Small intestine (tissue), 7 donors: ENCODE data around the gene TMEM30A. TPM values are rescaled to one million over a fixed set of nuclear protein-coding genes. Genes with fewer than 3 reads are reported as not detected.

ENCODE experiments used
- DNase-seq, 2 donors: peaks; one replicate each; pipeline versions ENCODE4 v3.0.0 to v3.0.0-alpha.2; 2013
- FAIRE-seq: peaks from 2 replicates; lab custom pipeline; 2012; peaks lifted over from hg19 to GRCh38; lab: Jason Lieb, UNC
- H3K27ac ChIP-seq, 3 donors: one replicate each; pipeline ENCODE4 v1.5.1; 2013; ENCODE audit warnings: low read length in 2 of 3, mild to moderate bottlenecking in 2 of 3, control low read depth in 1 of 3, inconsistent platforms in 1 of 3, low read depth in 1 of 3, moderate library complexity in 1 of 3
- H3K27me3 ChIP-seq, 3 donors: one replicate each; pipeline ENCODE4 v1.6.1; 2013; ENCODE audit warnings: low read length in 3 of 3, inconsistent platforms in 1 of 3; ENCODE audit not compliant: control insufficient read depth in 3 of 3, insufficient read depth in 3 of 3
- H3K36me3 ChIP-seq, 3 donors: one replicate each; pipeline ENCODE4 v1.6.1; 2013; ENCODE audit warnings: low read length in 3 of 3, inconsistent platforms in 1 of 3, low read depth in 1 of 3, mild to moderate bottlenecking in 1 of 3, moderate library complexity in 1 of 3; ENCODE audit not compliant: control insufficient read depth in 3 of 3, insufficient read depth in 2 of 3
- H3K4me1 ChIP-seq, 3 donors: one replicate each; pipeline ENCODE4 v1.6.1; 2013; ENCODE audit warnings: low read length in 2 of 3, inconsistent platforms in 1 of 3, low read depth in 1 of 3, mild to moderate bottlenecking in 1 of 3, moderate library complexity in 1 of 3; ENCODE audit not compliant: control insufficient read depth in 3 of 3, insufficient read depth in 2 of 3
- H3K4me3 ChIP-seq, 3 donors: one replicate each; pipeline ENCODE4 v1.5.1; 2013; ENCODE audit warnings: low read length in 3 of 3, control low read depth in 1 of 3, inconsistent platforms in 1 of 3, low read depth in 1 of 3, mild to moderate bottlenecking in 1 of 3, moderate library complexity in 1 of 3
- H3K9me3 ChIP-seq, 2 donors: one replicate each; pipeline ENCODE4 v1.6.1; 2013; ENCODE audit warnings: low read depth in 1 of 2, low read length in 1 of 2; ENCODE audit not compliant: control insufficient read depth in 2 of 2, insufficient read depth in 1 of 2
- WGBS, 3 donors: extraction: QIAGEN DNeasy Blood & Tissue Kit; methylation state at CpG; one replicate each; pipeline ENCODE4 v1.1.7; 2013; 5-methylcytosine and 5-hydroxymethylcytosine counted together
- polyA plus RNA-seq, 4 donors: library from polyadenylated mRNA; stranded (reverse) in 3 of 4; unstranded in 1 of 4; fragments of 200-250 nt in 3 of 4; fragments of 120-200 nt in 1 of 4; gene quantifications; one replicate each; pipeline versions ENCODE4 v1.2.1 to v1.2.3, GENCODE V29; 2013
- donor health status: healthy with polysubstance abuse.
- donor health status: control.
- donor health status: control.
- donor health status: Bipolar disorder and iron deficiency.
- donor health status: healthy.

Gene TMEM30A
- polyA plus RNA-seq, 4 donors = 13.0 to 75.9 (median 23.2) TPM

- Histone ChIP-seq H3K27ac (no peak overlapping the region), H3K4me1 (peaks cover 0 to 22% (median 0%) of the 10 kb centered on the region in 3 donors), H3K4me3 (no peak overlapping the region), H3K36me3 (no peaks in the 10 kb centered on the region), H3K27me3 (peaks cover 0 to 7% (median 3%) of the 10 kb centered on the region in 3 donors), H3K9me3 (no peaks in the 10 kb centered on the region)
- FAIRE-seq (no peak), DNase-seq (no peak)
- 19 to 36% (median 36%) methylated on average over 1 of the region's 1 CpG for WGBS, 3 donors
Measured at GRCh38 chr6:75213112-75213511, 71.5 kb downstream of the TMEM30A start.

- DNase-seq (peak in 1 of 2 donors; percentile 80), FAIRE-seq (no peak)
- Histone ChIP-seq H3K36me3 (no peaks in the 10 kb centered on the region), H3K4me3 (no peak overlapping the region), H3K27ac (peak overlapping the region in 1 of 3 donors; percentile 57), H3K9me3 (no peaks in the 10 kb centered on the region), H3K27me3 (peaks cover 0 to 18% (median 4%) of the 10 kb centered on the region in 3 donors), H3K4me1 (peaks cover 0 to 30% (median 0%) of the 10 kb centered on the region in 3 donors)
- 5 to 21% (median 7%) methylated on average over 3 of the region's 3 CpGs for WGBS, 3 donors
Measured at GRCh38 chr6:75211920-75212590, 72.5 kb downstream of the TMEM30A start.

GRCh38 chr6:75210885-75211739 lies 73.5 kb downstream of the TMEM30A start:
- H3K4me3 ChIP-seq = no peak overlapping the region
- 24 to 30% (median 25%) methylated on average over 10 of the region's 10 CpGs for WGBS, 3 donors
- peak overlapping the region in 1 of 3 donors; percentile 15 for H3K27ac ChIP-seq
- H3K9me3 ChIP-seq = no peaks in the 10 kb centered on the region
- peaks cover 0 to 27% (median 10%) of the 10 kb centered on the region in 3 donors for H3K27me3 ChIP-seq
- DNase-seq = peak; percentile 66 to 69
- no peaks in the 10 kb centered on the region for H3K36me3 ChIP-seq
- peaks cover 0 to 39% (median 0%) of the 10 kb centered on the region in 3 donors for H3K4me1 ChIP-seq
- no peak for FAIRE-seq

- no peaks in the 10 kb centered on the region for H3K36me3 ChIP-seq
- H3K27ac ChIP-seq = no peak overlapping the region
- H3K9me3 ChIP-seq = no peaks in the 10 kb centered on the region
- no peak for DNase-seq
- no peak overlapping the region for H3K4me3 ChIP-seq
- FAIRE-seq = no peak
- 19 to 28% (median 25%) methylated on average over 7 of the region's 7 CpGs for WGBS, 3 donors
- peaks cover 0 to 43% (median 0%) of the 10 kb centered on the region in 3 donors for H3K4me1 ChIP-seq
- H3K27me3 ChIP-seq = peaks cover 0 to 46% (median 12%) of the 10 kb centered on the region in 3 donors
Measured at GRCh38 chr6:75209184-75209723, 75.3 kb downstream of the TMEM30A start.

- WGBS, 3 donors = 6 to 8% (median 6%) methylated on average over 33 of the region's 33 CpGs
- no peak for FAIRE-seq
- Histone ChIP-seq H3K4me3 (peak overlapping the region in 1 of 3 donors; percentile 14), H3K4me1 (peaks cover 0 to 43% (median 0%) of the 10 kb centered on the region in 3 donors), H3K27me3 (peaks cover 3 to 52% (median 12%) of the 10 kb centered on the region in 3 donors), H3K9me3 (no peaks in the 10 kb centered on the region), H3K27ac (peak overlapping the region in 2 of 3 donors; percentile 23 to 48), H3K36me3 (no peaks in the 10 kb centered on the region)
- DNase-seq = peak; percentile 74 to 90
Measured at GRCh38 chr6:75208298-75209183, 76.1 kb downstream of the TMEM30A start.

- Histone ChIP-seq H3K27me3 (peaks cover 4 to 64% (median 12%) of the 10 kb centered on the region in 3 donors), H3K4me3 (peak overlapping the region in 1 of 3 donors; percentile 62), H3K4me1 (peaks cover 0 to 40% (median 0%) of the 10 kb centered on the region in 3 donors), H3K9me3 (no peaks in the 10 kb centered on the region), H3K36me3 (peaks cover 0 to 5% (median 0%) of the 10 kb centered on the region in 3 donors), H3K27ac (peak overlapping the region in 2 of 3 donors; percentile 82 to 88)
- DNase-seq = no peak
- no peak for FAIRE-seq
- WGBS, 3 donors = 8 to 13% (median 11%) methylated on average over 35 of the region's 35 CpGs
Measured at GRCh38 chr6:75206576-75207342, 77.8 kb downstream of the TMEM30A start.
